Endodermal cell (in vitro differentiated cells): ENCODE measurements around the gene TNRC6C. TPM values are rescaled to one million over a fixed set of nuclear protein-coding genes. Genes with fewer than 3 reads are reported as not detected.

Experiments
- DNase-seq: peaks from one replicate; pipeline ENCODE4 v3.0.0-alpha.2; 2017
- H3K27ac ChIP-seq: 2 replicates; pipeline ENCODE4 v1.5.1; 2013; ENCODE audit warnings: mild to moderate bottlenecking, low read depth, low read length, moderate library complexity
- H3K27me3 ChIP-seq: 2 replicates; pipeline ENCODE4 v1.6.1; 2013; ENCODE audit warnings: mild to moderate bottlenecking, low read length, moderate library complexity; ENCODE audit not compliant: insufficient read depth, control insufficient read depth, poor library complexity, severe bottlenecking
- H3K36me3 ChIP-seq: 2 replicates; pipeline ENCODE4 v1.7.0; 2013; ENCODE audit warnings: mild to moderate bottlenecking, low read length, moderate library complexity; ENCODE audit not compliant: control insufficient read depth, insufficient read depth
- H3K4me1 ChIP-seq: one replicate; pipeline ENCODE4 v1.7.0; 2013; ENCODE audit warnings: low read length; ENCODE audit not compliant: control insufficient read depth, insufficient read depth
- H3K4me3 ChIP-seq: 2 replicates; pipeline ENCODE4 v1.5.1; 2013; ENCODE audit warnings: mild to moderate bottlenecking, low read length, moderate library complexity
- H3K9ac ChIP-seq: 2 replicates; pipeline ENCODE4 v1.6.1; 2013; ENCODE audit warnings: mild to moderate bottlenecking, low read length, moderate library complexity; ENCODE audit not compliant: poor library complexity, severe bottlenecking; ENCODE audit errors: extremely low read depth
- H3K9me3 ChIP-seq: 2 replicates; pipeline ENCODE4 v1.6.1; 2013; ENCODE audit warnings: mild to moderate bottlenecking, low read length, moderate library complexity; ENCODE audit not compliant: control insufficient read depth
- H3K27ac Mint-ChIP-seq: 2 replicates; pipeline ENCODE4 v1.8.0; 2020; ENCODE audit warnings: mixed read lengths
- H3K27me3 Mint-ChIP-seq: 2 replicates; pipeline ENCODE4 v1.8.0; 2021; ENCODE audit warnings: mild to moderate bottlenecking, mixed read lengths; ENCODE audit not compliant: insufficient read depth
- H3K36me3 Mint-ChIP-seq: 2 replicates; pipeline ENCODE4 v1.8.0; 2020; ENCODE audit warnings: low read depth, mixed read lengths
- H3K4me1 Mint-ChIP-seq: 2 replicates; pipeline ENCODE4 v1.8.0; 2020; ENCODE audit warnings: mixed read lengths
- H3K4me3 Mint-ChIP-seq: 2 replicates; pipeline ENCODE4 v1.8.0; 2020; ENCODE audit warnings: mild to moderate bottlenecking, moderate library complexity, mixed read lengths
- H3K9me3 Mint-ChIP-seq: 2 replicates; pipeline ENCODE4 v1.8.0; 2020; ENCODE audit warnings: mild to moderate bottlenecking, mixed read lengths
- whole genome bisulfite sequencing, 2 experiments: methylation state at CpG; one replicate each; pipeline versions ENCODE4 v1.1.5 to v1.1.7; 2013; ENCODE audit warnings: missing lambda C conversion rate in 2 of 2, mixed read lengths in 1 of 2; ENCODE audit not compliant: insufficient coverage in 1 of 2, insufficient read length in 1 of 2; 5-methylcytosine and 5-hydroxymethylcytosine counted together
- total RNA-seq, 2 donors: library from RNA; stranded (reverse); fragmentation: NEBNext Ultra II Directional in 1 of 2; extraction: Animal tissue kit (Norgen Biotek cat#: 25700) in 1 of 2; gene quantifications; 2 replicates in 1 of 2; 3 replicates in 1 of 2; pipeline ENCODE4 v1.2.1, GENCODE V29; 2021
- TF ChIP-seq, protein P1 (sequence below): fragments of 200-600 bp; sonication (generic); conservative IDR thresholded peaks from 2 replicates; pipeline ENCODE4 v1.5.0; 2021; ENCODE audit warnings: antibody characterized with exemption, mild to moderate bottlenecking

Gene TNRC6C
- total RNA-seq, 2 donors from 2014 or later, result 22.4 to 40.2 TPM

DNA sequence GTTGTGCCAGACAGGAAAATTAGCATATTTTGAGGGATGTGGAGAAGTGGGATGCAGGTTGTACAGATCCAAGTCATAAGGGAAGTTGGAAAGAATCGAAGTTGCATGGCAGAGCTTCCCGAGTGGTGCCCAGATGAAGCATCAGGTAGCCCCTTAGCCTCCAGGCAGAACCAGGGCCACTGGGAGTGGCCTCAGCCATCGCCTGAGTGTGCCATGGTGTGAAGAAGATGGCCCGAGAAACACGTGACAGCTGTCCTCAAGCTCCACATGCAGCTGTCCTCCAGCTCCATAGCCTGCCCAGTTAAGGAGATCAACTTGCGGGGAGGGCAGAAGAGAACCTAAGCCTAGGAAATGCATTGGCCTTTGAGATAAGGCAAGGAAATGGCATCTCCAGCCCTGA lies 136.5 kb downstream of the TNRC6C start:
- Mint-ChIP-seq H3K4me1 (no peaks in the 10 kb centered on the region), H3K27me3 (no peaks in the 10 kb centered on the region), H3K4me3 (no peak overlapping the region), H3K36me3 (peaks cover 90% of the 10 kb centered on the region), H3K9me3 (peaks cover 19% of the 10 kb centered on the region), H3K27ac (no peak overlapping the region)
- Histone ChIP-seq H3K9ac (no peak overlapping the region), H3K9me3 (peaks cover 22% of the 10 kb centered on the region), H3K4me1 (no peaks in the 10 kb centered on the region), H3K4me3 (no peak overlapping the region), H3K36me3 (peaks cover 87% of the 10 kb centered on the region), H3K27ac (no peak overlapping the region), H3K27me3 (no peaks in the 10 kb centered on the region)
- TF ChIP-seq, protein P1, sequence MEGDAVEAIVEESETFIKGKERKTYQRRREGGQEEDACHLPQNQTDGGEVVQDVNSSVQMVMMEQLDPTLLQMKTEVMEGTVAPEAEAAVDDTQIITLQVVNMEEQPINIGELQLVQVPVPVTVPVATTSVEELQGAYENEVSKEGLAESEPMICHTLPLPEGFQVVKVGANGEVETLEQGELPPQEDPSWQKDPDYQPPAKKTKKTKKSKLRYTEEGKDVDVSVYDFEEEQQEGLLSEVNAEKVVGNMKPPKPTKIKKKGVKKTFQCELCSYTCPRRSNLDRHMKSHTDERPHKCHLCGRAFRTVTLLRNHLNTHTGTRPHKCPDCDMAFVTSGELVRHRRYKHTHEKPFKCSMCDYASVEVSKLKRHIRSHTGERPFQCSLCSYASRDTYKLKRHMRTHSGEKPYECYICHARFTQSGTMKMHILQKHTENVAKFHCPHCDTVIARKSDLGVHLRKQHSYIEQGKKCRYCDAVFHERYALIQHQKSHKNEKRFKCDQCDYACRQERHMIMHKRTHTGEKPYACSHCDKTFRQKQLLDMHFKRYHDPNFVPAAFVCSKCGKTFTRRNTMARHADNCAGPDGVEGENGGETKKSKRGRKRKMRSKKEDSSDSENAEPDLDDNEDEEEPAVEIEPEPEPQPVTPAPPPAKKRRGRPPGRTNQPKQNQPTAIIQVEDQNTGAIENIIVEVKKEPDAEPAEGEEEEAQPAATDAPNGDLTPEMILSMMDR, result no peak
- 95 to 98% methylated on average over 6 of the region's 6 CpGs for WGBS, 2 experiments
- DNase-seq, result no peak

DNA sequence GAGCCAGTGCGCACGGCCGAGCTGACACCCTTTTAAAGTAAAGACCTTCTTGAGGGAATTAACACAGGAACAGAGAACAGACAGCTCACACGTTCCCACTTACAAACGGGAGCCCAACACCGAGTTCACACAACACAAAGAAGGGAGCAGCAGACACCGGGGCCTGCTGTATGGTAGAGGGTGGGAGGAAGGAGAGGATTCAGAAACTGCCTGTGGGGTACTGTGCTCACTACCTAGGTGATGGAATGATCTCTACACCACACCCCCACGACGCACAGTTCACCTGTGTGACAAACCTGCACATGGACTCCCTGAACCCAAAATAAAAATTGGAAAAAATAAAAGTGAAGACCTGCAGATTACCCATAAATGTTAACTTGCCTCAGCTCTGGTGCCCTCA lies 137.6 kb downstream of the TNRC6C start:
- peaks cover 89% of the 10 kb centered on the region for H3K36me3 Mint-ChIP-seq
- 90 to 93% methylated on average over 7 to 9 of the region's 9 CpGs for WGBS, 2 experiments
- no peaks in the 10 kb centered on the region for H3K4me1 ChIP-seq
- H3K9me3 ChIP-seq, result peaks cover 33% of the 10 kb centered on the region
- H3K27me3 ChIP-seq, result no peaks in the 10 kb centered on the region
- no peak overlapping the region for H3K27ac ChIP-seq
- H3K9ac ChIP-seq, result no peak overlapping the region
- peaks cover 29% of the 10 kb centered on the region for H3K9me3 Mint-ChIP-seq
- H3K36me3 ChIP-seq, result peaks cover 88% of the 10 kb centered on the region
- no peaks in the 10 kb centered on the region for H3K4me1 Mint-ChIP-seq
- TF ChIP-seq, protein P1, result no peak
- no peak overlapping the region for H3K4me3 ChIP-seq
- no peak for DNase-seq
- no peaks in the 10 kb centered on the region for H3K27me3 Mint-ChIP-seq
- no peak overlapping the region for H3K27ac Mint-ChIP-seq
- H3K4me3 Mint-ChIP-seq, result no peak overlapping the region

DNA sequence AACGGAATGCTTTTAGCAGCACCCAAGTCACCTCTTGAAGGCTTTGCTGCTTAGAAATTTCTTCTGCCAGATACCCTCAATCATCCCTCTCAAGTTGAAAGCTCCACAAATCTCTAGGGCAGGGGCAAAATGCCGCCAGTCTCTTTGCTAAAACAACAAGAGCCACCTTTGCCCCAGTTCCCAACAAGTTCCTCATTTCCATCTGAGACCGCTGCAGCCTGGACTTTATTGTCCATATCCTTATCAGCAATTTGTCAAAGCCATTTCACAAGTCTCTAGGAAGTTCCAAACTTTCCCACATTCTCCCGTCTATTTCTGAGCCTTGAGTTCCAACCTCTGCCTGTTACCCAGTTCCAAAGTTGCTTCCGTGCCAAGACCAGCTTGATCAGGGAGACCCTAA lies 142.6 kb downstream of the TNRC6C start:
- Mint-ChIP-seq H3K27me3 (no peaks in the 10 kb centered on the region), H3K27ac (no peak overlapping the region), H3K36me3 (peaks cover 78% of the 10 kb centered on the region), H3K9me3 (peaks cover 47% of the 10 kb centered on the region), H3K4me1 (no peaks in the 10 kb centered on the region), H3K4me3 (no peak overlapping the region)
- Histone ChIP-seq H3K9ac (no peak overlapping the region), H3K27me3 (no peaks in the 10 kb centered on the region), H3K4me3 (no peak overlapping the region), H3K27ac (no peak overlapping the region), H3K4me1 (no peaks in the 10 kb centered on the region), H3K9me3 (peaks cover 56% of the 10 kb centered on the region), H3K36me3 (peaks cover 79% of the 10 kb centered on the region)
- TF ChIP-seq, protein P1, result no peak
- no peak for DNase-seq
- 95 to 97% methylated on average over 5 of the region's 5 CpGs for WGBS, 2 experiments
